ENCODE data around the gene CAMTA1.

The CAMTA1 gene

GRCh38 chr1:6981595-6981994, 196.3 kb downstream of the CAMTA1 start:
- Histone ChIP-seq H3K36me3 (ENCODE audit: insufficient read depth, low read length) (no peaks in the 10 kb centered on the region), H3K4me3 (ENCODE audit: low read depth in 1 of 2, low read length in 2 of 2) (no peak overlapping the region), H3K4me1 (ENCODE audit: insufficient read depth, low read length) (no peaks in the 10 kb centered on the region), H3K9me3 (ENCODE audit: low read length) (no peaks in the 10 kb centered on the region), H3K27me3 (ENCODE audit: control insufficient read depth in 1 of 2, insufficient read depth in 2 of 2, low read length in 2 of 2) (no peaks in the 10 kb centered on the region), H3K27ac (ENCODE audit: low read depth, low read length) (no peak overlapping the region), H3K9ac (ENCODE audit: low read length) (no peak overlapping the region)

- H3K36me3 ChIP-seq (ENCODE audit: insufficient read depth, low read length): no peaks in the 10 kb centered on the region
- H3K27me3 ChIP-seq (ENCODE audit: control insufficient read depth in 1 of 2, insufficient read depth in 2 of 2, low read length in 2 of 2): no peaks in the 10 kb centered on the region
- H3K27ac ChIP-seq (ENCODE audit: low read depth, low read length): no peak overlapping the region
- H3K4me3 ChIP-seq (ENCODE audit: low read depth in 1 of 2, low read length in 2 of 2): no peak overlapping the region
- H3K9me3 ChIP-seq (ENCODE audit: low read length): no peaks in the 10 kb centered on the region
- no peaks in the 10 kb centered on the region for H3K4me1 ChIP-seq (ENCODE audit: insufficient read depth, low read length)
- no peak overlapping the region for H3K9ac ChIP-seq (ENCODE audit: low read length)
Measured at GRCh38 chr1:6982443-6982842, 197.2 kb downstream of the CAMTA1 start.

GRCh38 chr1:6982860-6983259, 197.6 kb downstream of the CAMTA1 start:
- H3K9me3 ChIP-seq (ENCODE audit: low read length): no peaks in the 10 kb centered on the region
- no peak overlapping the region for H3K27ac ChIP-seq (ENCODE audit: low read depth, low read length)
- H3K9ac ChIP-seq (ENCODE audit: low read length): no peak overlapping the region
- no peaks in the 10 kb centered on the region for H3K36me3 ChIP-seq (ENCODE audit: insufficient read depth, low read length)
- H3K27me3 ChIP-seq (ENCODE audit: control insufficient read depth in 1 of 2, insufficient read depth in 2 of 2, low read length in 2 of 2): no peaks in the 10 kb centered on the region
- H3K4me1 ChIP-seq (ENCODE audit: insufficient read depth, low read length): no peaks in the 10 kb centered on the region
- H3K4me3 ChIP-seq (ENCODE audit: low read depth in 1 of 2, low read length in 2 of 2): no peak overlapping the region

- Histone ChIP-seq H3K4me3 (ENCODE audit: low read depth in 1 of 2, low read length in 2 of 2) (no peak overlapping the region), H3K9me3 (ENCODE audit: low read length) (no peaks in the 10 kb centered on the region), H3K27ac (ENCODE audit: low read depth, low read length) (no peak overlapping the region), H3K4me1 (ENCODE audit: insufficient read depth, low read length) (no peaks in the 10 kb centered on the region), H3K27me3 (ENCODE audit: control insufficient read depth in 1 of 2, insufficient read depth in 2 of 2, low read length in 2 of 2) (no peaks in the 10 kb centered on the region), H3K9ac (ENCODE audit: low read length) (no peak overlapping the region), H3K36me3 (ENCODE audit: insufficient read depth, low read length) (no peaks in the 10 kb centered on the region)
Measured at GRCh38 chr1:6984536-6984935, 199.3 kb downstream of the CAMTA1 start.

- no peak overlapping the region for H3K4me3 ChIP-seq (ENCODE audit: low read depth in 1 of 2, low read length in 2 of 2)
- no peaks in the 10 kb centered on the region for H3K36me3 ChIP-seq (ENCODE audit: insufficient read depth, low read length)
- H3K27ac ChIP-seq (ENCODE audit: low read depth, low read length): no peak overlapping the region
- H3K27me3 ChIP-seq (ENCODE audit: control insufficient read depth in 1 of 2, insufficient read depth in 2 of 2, low read length in 2 of 2): no peaks in the 10 kb centered on the region
- no peaks in the 10 kb centered on the region for H3K4me1 ChIP-seq (ENCODE audit: insufficient read depth, low read length)
- no peak overlapping the region for H3K9ac ChIP-seq (ENCODE audit: low read length)
- H3K9me3 ChIP-seq (ENCODE audit: low read length): no peaks in the 10 kb centered on the region
Measured at GRCh38 chr1:6984986-6985385, 199.7 kb downstream of the CAMTA1 start.

- H3K27ac ChIP-seq (ENCODE audit: low read depth, low read length): no peak overlapping the region
- no peak overlapping the region for H3K9ac ChIP-seq (ENCODE audit: low read length)
Measured at GRCh38 chr1:6985549-6986276, 200.5 kb downstream of the CAMTA1 start.

GRCh38 chr1:6986281-6986680, 201.0 kb downstream of the CAMTA1 start:
- H3K4me1 ChIP-seq (ENCODE audit: insufficient read depth, low read length): no peaks in the 10 kb centered on the region
- no peaks in the 10 kb centered on the region for H3K36me3 ChIP-seq (ENCODE audit: insufficient read depth, low read length)
- H3K4me3 ChIP-seq (ENCODE audit: low read depth in 1 of 2, low read length in 2 of 2): no peak overlapping the region
- H3K27me3 ChIP-seq (ENCODE audit: control insufficient read depth in 1 of 2, insufficient read depth in 2 of 2, low read length in 2 of 2): no peaks in the 10 kb centered on the region
- no peak overlapping the region for H3K27ac ChIP-seq (ENCODE audit: low read depth, low read length)
- no peaks in the 10 kb centered on the region for H3K9me3 ChIP-seq (ENCODE audit: low read length)
- H3K9ac ChIP-seq (ENCODE audit: low read length): no peak overlapping the region

More at GRCh38 chr1:6985549-6986276, 200.5 kb downstream of the CAMTA1 start:
- Histone ChIP-seq H3K4me3 (ENCODE audit: low read depth in 1 of 2, low read length in 2 of 2) (no peak overlapping the region), H3K4me1 (ENCODE audit: insufficient read depth, low read length) (no peaks in the 10 kb centered on the region), H3K27me3 (ENCODE audit: control insufficient read depth in 1 of 2, insufficient read depth in 2 of 2, low read length in 2 of 2) (no peaks in the 10 kb centered on the region), H3K9me3 (ENCODE audit: low read length) (no peaks in the 10 kb centered on the region), H3K36me3 (ENCODE audit: insufficient read depth, low read length) (no peaks in the 10 kb centered on the region)

GRCh38 chr1:6987940-6988339, 202.7 kb downstream of the CAMTA1 start:
- Histone ChIP-seq H3K9me3 (ENCODE audit: low read length) (no peaks in the 10 kb centered on the region), H3K9ac (ENCODE audit: low read length) (no peak overlapping the region), H3K4me3 (ENCODE audit: low read depth in 1 of 2, low read length in 2 of 2) (no peak overlapping the region), H3K27ac (ENCODE audit: low read depth, low read length) (no peak overlapping the region), H3K27me3 (ENCODE audit: control insufficient read depth in 1 of 2, insufficient read depth in 2 of 2, low read length in 2 of 2) (no peaks in the 10 kb centered on the region), H3K4me1 (ENCODE audit: insufficient read depth, low read length) (no peaks in the 10 kb centered on the region), H3K36me3 (ENCODE audit: insufficient read depth, low read length) (no peaks in the 10 kb centered on the region)

- no peaks in the 10 kb centered on the region for H3K9me3 ChIP-seq (ENCODE audit: low read length)
- H3K9ac ChIP-seq (ENCODE audit: low read length): no peak overlapping the region
- no peak overlapping the region for H3K27ac ChIP-seq (ENCODE audit: low read depth, low read length)
- no peak overlapping the region for H3K4me3 ChIP-seq (ENCODE audit: low read depth in 1 of 2, low read length in 2 of 2)
- H3K36me3 ChIP-seq (ENCODE audit: insufficient read depth, low read length): no peaks in the 10 kb centered on the region
- H3K27me3 ChIP-seq (ENCODE audit: control insufficient read depth in 1 of 2, insufficient read depth in 2 of 2, low read length in 2 of 2): no peaks in the 10 kb centered on the region
- H3K4me1 ChIP-seq (ENCODE audit: insufficient read depth, low read length): no peaks in the 10 kb centered on the region
Measured at GRCh38 chr1:6988796-6989195, 203.5 kb downstream of the CAMTA1 start.

- Histone ChIP-seq H3K9ac (ENCODE audit: low read length) (no peak overlapping the region), H3K9me3 (ENCODE audit: low read length) (no peaks in the 10 kb centered on the region), H3K4me3 (ENCODE audit: low read depth in 1 of 2, low read length in 2 of 2) (no peak overlapping the region)
Measured at GRCh38 chr1:6989212-6990159, 204.2 kb downstream of the CAMTA1 start.

GRCh38 chr1:6991266-6991665, 206.0 kb downstream of the CAMTA1 start:
- no peak overlapping the region for H3K27ac ChIP-seq (ENCODE audit: low read depth, low read length)

More at GRCh38 chr1:6989212-6990159, 204.2 kb downstream of the CAMTA1 start:
- no peaks in the 10 kb centered on the region for H3K4me1 ChIP-seq (ENCODE audit: insufficient read depth, low read length)
- no peak overlapping the region for H3K27ac ChIP-seq (ENCODE audit: low read depth, low read length)
- no peaks in the 10 kb centered on the region for H3K27me3 ChIP-seq (ENCODE audit: control insufficient read depth in 1 of 2, insufficient read depth in 2 of 2, low read length in 2 of 2)
- H3K36me3 ChIP-seq (ENCODE audit: insufficient read depth, low read length): no peaks in the 10 kb centered on the region

More at GRCh38 chr1:6991266-6991665, 206.0 kb downstream of the CAMTA1 start:
- H3K36me3 ChIP-seq (ENCODE audit: insufficient read depth, low read length): no peaks in the 10 kb centered on the region
- H3K4me3 ChIP-seq (ENCODE audit: low read depth in 1 of 2, low read length in 2 of 2): no peak overlapping the region
- no peaks in the 10 kb centered on the region for H3K9me3 ChIP-seq (ENCODE audit: low read length)
- no peak overlapping the region for H3K9ac ChIP-seq (ENCODE audit: low read length)
- H3K4me1 ChIP-seq (ENCODE audit: insufficient read depth, low read length): no peaks in the 10 kb centered on the region
- H3K27me3 ChIP-seq (ENCODE audit: control insufficient read depth in 1 of 2, insufficient read depth in 2 of 2, low read length in 2 of 2): no peaks in the 10 kb centered on the region

Measured in muscle layer of colon (tissue), 2 donors.